Subcutaneous adipose tissue (tissue), 4 donors: ENCODE data around the gene TNNT3. TPM values are rescaled to one million over a fixed set of nuclear protein-coding genes. Genes with fewer than 3 reads are reported as not detected.

Experiments
- total RNA-seq, 4 donors: library from RNA; depleted of rRNA; stranded (reverse); fragments of >200 nt; gene quantifications; one replicate each; pipeline ENCODE4 v1.1.0, GENCODE V29; 2016
- TF ChIP-seq, protein P1 (sequence below): fragments of 450-650 bp; IDR thresholded peaks from one replicate; pipeline ENCODE4 v1.5.1; 2016; ENCODE audit warnings: low read depth, mild to moderate bottlenecking, control low read depth, antibody characterized with exemption, moderate library complexity

The TNNT3 gene
- total RNA-seq, 4 donors from 2014 or later: 7.7 to 29.0 (median 10.2) TPM

DNA sequence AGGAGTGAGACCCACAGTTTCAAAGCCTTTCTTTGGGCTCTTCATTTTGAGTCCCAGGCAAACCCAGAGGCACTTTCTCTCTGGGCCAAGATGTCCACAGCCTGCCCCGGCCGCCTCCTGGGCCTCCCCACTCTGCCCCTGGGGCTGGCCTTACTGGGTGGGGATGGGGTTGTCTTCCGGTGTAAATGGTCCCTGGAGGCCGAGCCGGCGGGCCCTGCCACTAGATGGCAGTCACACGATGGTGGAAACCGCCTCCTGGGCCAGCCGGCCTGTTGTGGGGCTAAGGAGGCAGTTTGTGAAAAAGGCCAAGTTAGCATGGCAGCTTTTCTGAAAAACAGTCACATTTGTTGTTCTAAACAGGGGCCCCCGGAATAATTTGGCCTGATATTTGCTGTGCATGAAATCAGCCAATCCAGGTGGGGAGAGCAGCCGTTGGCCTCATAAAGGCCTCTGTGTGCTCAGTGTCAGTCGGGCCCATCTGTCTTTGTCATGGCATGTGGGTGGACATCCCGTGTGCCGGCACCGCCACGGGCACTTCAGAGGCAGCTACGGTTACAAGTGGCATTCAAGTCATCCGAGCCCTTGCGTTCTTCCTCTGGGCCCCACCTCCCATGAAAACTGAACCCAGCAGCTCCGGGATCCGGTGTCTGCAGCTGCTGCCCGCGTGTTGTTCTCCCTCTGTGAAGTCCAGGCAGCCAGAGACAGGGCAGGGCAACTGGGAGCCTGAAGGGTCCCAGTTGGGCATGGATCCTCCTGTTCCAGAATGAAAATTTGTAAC lies 34.2 kb downstream of the TNNT3 start:
- TF ChIP-seq, protein P1, sequence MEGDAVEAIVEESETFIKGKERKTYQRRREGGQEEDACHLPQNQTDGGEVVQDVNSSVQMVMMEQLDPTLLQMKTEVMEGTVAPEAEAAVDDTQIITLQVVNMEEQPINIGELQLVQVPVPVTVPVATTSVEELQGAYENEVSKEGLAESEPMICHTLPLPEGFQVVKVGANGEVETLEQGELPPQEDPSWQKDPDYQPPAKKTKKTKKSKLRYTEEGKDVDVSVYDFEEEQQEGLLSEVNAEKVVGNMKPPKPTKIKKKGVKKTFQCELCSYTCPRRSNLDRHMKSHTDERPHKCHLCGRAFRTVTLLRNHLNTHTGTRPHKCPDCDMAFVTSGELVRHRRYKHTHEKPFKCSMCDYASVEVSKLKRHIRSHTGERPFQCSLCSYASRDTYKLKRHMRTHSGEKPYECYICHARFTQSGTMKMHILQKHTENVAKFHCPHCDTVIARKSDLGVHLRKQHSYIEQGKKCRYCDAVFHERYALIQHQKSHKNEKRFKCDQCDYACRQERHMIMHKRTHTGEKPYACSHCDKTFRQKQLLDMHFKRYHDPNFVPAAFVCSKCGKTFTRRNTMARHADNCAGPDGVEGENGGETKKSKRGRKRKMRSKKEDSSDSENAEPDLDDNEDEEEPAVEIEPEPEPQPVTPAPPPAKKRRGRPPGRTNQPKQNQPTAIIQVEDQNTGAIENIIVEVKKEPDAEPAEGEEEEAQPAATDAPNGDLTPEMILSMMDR: no peak

DNA sequence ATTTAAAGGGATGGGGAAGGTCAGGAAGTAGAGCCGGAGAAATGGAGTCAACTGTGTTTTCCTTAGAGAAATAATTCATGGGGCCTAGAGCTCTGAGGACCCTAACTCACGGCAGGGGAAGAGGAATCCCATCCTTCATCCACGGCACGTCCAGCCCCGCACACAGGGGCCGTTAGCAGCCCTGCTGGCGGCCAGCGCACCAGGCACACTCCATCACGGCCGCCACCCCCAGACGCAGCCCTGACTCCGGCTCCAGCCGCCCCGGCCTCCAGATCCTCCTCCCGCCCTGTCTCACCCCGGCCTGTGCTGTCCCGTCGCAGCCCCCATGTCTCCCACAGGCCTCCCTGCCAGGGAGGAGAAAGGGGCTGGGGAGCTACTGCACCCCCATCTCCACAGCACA lies 38.9 kb downstream of the TNNT3 start:
- TF ChIP-seq, protein P1: no peak

DNA sequence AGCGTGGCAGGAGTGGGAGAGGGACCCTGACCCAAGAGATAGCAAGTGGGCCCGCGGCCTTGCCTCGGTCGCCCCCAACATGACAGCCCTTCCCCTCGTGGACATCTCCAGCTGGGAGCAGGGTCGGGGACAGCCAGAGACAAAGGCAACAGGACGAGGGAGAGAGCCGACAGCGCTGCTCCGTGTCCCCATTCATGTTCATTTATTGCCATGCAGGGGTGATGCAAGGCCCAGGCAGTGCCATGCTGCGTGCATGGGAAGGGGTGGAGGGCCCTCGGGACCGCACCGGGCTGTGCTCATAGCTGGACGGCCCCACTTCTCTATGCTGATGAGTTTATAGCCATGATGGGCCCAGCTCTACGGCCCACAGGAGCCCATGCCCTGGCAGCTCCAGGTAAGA lies 40.3 kb downstream of the TNNT3 start:
- TF ChIP-seq, protein P1: no peak

DNA sequence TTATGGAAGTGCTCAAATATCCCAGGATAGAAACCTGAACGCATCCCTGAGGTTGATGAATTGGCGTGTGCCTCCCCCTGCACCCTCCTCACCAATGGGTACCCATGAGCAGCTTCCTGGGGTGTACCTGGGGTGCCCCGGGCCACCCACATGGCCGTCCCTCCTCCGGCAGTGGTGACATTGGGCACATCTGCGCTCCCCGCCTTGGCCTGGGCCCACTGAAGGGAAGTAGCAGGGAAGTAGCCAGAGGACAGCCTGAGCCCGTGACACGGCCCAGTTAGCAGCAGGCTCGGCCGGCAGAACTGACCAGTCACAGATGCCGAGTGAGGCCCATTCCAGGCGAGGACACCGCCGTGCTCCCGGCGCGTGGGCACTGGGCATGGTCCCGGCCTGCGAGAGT lies 44.4 kb downstream of the TNNT3 start:
- TF ChIP-seq, protein P1: no peak

DNA sequence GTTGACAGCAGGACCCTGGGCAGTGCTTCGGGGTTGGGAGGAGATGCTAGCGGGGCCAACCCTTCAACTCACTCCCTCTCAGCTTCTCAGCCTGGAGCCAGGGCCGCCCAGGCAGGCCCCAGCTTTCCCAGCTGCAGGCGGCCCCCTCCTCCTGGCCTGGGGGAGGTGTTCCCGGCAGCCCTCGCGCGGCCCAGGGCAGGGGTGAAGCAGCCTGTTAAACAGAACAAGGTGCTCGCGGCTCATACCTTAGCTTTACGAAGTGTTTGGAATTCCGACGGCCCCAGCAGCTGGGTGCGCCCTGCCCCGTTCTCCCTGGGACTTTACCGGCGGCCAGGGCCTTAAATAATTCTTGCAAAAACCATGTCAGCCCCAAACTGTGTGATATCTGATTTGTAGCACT lies 44.8 kb downstream of the TNNT3 start:
- TF ChIP-seq, protein P1: no peak

DNA sequence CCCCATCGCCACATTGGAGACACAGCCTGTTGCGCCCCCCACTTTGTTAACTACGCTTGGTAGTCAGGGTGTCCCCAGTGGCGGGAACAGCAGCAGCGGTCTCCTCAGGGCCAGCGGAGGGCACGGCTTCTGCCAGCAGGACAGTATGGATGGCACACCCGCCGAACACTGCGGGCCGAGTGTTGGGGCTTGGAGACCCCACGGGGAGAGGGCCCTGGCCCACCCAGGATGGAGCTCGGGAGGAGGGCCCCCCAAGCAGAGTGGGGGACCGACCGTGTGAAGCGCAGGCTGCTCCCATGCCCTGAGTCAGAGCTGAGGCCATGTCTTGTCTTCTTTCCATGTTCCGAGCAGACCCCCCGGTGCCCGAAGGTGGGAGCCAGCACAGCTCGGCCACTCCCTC lies 45.5 kb downstream of the TNNT3 start:
- TF ChIP-seq, protein P1: no peak

DNA sequence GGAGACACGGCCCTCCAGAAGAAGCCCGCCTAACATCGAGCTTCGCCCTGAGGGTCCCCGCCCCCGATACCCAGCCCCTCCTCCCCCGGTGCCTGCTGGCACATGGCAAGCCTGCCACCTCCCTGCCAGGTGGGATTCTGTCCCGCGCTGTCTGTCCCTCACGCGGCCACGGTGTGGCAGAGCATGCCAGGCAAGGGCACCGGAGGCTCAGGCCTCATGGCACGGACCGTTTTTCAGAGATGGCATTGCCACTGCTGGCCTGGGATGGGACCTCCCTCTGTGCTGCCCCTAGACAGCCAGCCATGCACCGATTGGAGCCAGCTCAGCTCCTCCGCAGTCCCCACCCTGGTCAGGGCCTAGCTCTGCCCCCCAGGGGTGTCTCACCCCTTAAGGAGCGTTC lies 47.0 kb downstream of the TNNT3 start:
- TF ChIP-seq, protein P1: no peak
